ENCODE results near the gene COX4I1.

COX4I1 gene

DNA sequence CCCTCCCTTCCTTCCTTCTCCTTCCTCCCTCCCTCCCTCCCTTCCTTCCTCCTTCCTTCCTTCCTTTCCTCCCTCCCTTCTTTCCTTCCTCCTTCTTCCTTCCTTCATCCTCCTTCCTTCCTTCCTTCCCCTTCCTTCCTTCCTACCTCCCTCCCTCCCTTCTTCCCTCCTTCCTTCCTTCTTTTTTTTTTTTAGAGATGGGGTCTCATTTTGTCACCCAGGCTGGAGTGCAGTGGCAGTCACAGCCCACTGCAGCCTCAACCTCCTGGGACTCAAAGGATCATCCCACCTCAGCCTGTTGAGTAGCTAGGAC lies 44.6 kb downstream of the COX4I1 start:
- no peak for DNase-seq

DNA sequence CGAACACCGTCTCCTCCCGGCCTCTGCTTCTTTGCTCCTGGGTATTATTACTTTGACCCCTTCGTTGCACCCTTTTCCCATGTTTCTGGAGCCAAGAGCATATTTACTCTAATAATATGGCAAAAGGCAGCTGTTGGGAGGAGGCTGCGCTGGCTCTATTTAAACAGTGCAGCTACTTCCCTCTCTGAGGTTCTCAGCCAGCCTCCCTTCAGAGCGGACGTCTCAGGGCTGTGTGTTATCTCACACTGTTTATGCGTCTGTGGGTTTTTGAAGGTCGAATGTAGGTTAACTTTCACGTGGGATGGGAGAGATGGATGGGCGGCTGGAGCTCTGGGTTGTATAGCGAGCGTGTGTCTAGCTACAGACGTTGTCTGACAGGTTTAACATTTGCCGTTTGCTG lies 45.3 kb downstream of the COX4I1 start:
- DNase-seq = no peak

DNA sequence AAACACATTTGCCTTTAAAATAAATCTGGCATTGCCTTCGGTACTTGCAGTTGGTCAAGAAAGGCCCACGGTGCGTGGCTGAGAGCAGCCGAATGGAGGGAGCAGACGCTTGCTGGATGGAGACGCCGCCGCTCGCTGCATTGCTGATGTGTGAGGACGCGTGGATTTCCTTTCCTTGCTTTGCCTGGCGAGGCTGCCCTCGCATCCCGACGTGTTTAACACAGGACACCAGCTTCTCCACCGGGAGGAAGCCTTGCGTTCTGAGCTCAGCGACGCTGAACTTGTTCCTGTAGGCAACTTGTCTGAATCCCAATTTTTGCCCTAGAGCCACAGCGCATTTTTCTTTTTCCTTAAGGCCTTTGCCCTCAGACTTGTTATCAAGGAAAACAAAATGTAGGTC lies 45.8 kb downstream of the COX4I1 start:
- DNase-seq = no peak

DNA sequence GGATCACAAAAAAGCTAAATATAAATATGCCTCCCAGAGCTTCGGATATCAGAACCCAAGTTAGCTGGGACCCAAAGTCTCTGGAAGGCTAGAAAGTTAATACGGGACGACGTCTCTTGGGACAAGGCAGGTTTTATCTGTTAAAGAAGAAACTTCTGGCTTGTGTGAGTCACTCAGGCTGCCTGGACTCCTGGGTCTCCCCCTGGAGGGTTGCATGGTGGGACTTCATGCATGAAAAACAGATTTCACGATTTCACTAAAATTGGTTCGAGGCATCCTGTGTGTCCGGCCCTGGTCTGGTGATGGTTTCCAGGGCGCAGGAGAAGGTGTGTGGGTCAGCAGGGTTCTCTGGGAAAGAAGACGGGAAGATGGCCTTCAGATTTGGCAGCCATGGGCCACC lies 47.0 kb downstream of the COX4I1 start:
- DNase-seq = no peak

DNA sequence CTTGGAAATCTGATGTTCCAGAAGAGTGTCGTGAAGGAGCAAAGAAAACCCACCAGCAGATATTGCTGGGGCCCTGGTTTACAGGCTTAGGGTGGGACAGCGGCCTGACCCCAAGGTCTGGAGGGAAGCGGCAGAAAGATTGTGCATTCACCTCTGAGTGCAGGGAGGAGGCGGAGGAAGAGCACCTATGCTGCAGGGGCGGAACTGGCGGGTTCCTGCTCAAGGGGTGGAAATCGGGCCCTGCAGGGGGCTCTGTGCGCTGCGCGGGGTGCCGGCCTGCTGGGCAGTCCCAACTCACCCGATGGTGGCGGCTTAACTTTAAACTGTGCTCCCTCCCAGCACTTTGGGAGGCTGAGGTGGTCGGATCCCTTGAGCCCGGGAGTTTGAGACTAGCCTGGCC lies 47.5 kb downstream of the COX4I1 start:
- DNase-seq = no peak

DNA sequence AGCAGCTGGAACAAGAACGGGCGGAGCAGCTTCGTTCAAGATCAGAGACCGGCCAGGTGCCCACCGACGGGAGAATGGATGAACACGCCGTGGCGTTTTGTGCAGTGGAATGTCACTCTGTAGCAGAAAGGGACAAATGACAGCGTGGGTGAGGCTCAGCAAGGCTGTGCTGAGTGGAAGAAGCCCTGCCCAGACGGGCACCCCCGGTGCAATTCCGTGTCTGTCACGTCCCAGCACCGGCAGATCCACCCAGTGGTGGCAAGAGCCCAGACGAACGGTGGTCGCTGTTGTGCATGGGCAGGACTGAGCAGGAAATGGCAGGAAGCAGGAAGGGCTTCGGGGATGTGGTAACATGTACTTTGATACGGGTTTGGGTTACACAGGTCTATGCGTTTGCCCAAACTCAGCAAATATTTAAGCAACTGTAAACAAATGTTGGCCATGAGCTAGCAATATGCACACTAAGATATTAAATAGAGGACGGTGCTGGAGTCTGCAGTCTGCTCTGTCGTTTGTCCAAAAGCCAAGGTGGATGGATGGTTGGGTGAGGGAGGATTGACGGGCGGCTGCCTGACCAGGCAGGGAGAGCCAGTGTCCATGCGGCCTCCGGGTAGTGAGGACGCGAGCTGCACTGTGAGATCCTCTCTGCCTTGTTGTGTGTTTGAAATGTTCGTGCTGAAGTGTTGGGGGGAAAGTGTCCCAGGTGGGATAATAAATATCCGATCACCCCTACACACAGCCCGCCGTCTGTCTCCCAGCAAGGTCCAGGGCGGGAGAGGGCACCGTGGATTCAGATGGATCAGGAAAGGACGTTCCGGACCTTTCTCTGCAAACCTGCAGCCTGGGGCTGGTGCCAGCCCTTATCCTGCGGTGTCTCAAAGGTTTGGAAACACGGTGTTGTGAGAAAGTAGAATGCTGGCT lies 48.4 kb downstream of the COX4I1 start:
- DNase-seq = no peak

DNA sequence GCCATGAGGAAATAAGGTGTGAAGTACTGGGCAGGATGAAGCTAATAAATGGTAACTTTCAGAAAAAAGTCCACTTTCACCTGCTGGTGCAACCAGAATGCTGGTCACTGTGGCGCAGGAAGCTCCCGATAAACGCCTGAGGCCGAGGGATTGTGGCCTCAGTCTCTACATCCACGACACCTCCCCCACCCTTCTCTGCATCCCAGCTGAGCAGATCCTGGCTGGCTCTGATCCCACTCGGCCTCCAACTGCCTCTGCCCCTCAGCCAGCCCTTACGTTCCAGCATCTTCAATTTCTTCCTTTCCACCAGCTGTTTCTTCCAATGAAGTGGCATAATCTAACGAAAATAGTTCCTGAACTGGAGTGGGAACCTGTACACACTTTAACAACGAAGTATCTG lies 49.5 kb downstream of the COX4I1 start:
- no peak for DNase-seq

DNA sequence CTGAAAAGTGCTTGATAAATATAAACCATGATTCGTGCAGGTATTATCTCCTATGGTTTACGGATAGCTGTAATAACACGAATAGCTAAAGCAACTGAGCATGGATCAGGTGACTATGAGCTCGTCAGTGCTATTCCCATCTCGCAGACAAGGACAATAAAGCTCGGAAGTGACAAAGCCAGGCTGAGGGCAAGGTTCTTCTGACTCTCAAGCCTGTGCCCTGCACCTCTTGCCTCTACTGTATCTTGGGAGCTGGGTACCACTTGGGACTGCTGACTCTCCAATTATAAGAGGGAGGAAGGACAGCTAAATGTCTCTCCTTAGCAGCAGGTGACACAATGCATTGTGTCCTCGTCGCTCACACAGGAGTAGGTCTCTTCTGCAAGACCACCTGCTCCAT lies 49.9 kb downstream of the COX4I1 start:
- DNase-seq = no peak

DNA sequence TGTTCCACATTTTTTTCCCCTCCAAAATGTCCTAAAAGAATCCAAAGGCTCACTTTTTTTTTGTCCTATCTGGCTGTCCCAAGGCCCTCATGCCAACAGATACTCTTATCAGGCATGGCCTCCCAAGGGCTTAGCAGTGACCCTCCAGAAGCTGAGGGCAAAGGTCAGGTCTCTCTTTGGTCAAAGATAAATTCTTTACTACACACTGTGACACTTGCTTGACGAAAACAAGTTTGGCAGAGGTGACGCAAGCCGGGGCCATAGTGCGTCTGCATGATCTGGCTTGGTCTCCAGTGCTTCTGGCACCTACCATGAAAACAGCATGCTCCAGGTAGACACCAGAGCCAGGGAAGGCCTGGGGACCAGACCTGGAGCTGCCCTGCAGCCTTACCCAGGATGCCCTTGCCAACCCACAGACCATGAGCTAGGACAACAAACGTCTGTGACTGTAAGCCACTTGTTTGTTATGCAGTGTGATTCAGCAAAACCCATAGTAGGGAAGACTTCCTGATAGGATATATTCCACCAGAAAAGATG lies 50.9 kb downstream of the COX4I1 start:
- no peak for DNase-seq

DNA sequence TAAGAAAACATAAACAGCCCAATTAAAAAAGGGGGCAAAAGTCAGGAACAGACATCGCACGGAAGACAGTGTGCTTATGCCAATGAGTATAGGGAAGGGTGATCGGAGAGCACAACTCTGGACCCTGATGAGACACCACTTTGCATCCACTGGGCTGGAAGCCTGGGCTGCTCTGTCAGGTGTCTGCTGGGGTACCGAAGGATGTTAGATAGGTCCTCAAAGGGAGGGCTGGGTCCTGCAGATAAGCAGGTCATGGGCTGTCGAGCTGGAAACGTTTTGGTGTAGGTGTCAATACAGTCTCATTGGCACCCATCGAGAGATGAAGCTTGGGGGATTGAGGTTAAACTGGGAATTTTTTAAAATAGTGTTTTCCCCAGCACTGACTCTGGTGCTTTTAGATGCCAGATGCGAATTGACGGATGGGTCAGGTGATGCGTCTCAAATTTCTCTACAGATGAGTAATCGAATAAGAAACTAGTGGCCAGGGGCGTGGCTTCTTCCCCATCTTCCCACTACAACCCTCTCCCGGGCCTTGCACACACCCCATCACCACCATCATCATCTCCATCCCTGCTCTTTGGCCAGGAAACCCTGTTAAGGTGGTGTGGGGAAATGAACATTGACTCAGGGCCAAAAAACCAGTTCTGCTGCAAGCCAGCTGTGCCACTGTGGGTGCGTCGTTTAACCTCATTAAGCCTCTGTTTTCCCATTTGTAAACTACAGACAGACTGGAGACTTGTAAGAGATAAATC lies 51.7 kb downstream of the COX4I1 start:
- no peak for DNase-seq

DNA sequence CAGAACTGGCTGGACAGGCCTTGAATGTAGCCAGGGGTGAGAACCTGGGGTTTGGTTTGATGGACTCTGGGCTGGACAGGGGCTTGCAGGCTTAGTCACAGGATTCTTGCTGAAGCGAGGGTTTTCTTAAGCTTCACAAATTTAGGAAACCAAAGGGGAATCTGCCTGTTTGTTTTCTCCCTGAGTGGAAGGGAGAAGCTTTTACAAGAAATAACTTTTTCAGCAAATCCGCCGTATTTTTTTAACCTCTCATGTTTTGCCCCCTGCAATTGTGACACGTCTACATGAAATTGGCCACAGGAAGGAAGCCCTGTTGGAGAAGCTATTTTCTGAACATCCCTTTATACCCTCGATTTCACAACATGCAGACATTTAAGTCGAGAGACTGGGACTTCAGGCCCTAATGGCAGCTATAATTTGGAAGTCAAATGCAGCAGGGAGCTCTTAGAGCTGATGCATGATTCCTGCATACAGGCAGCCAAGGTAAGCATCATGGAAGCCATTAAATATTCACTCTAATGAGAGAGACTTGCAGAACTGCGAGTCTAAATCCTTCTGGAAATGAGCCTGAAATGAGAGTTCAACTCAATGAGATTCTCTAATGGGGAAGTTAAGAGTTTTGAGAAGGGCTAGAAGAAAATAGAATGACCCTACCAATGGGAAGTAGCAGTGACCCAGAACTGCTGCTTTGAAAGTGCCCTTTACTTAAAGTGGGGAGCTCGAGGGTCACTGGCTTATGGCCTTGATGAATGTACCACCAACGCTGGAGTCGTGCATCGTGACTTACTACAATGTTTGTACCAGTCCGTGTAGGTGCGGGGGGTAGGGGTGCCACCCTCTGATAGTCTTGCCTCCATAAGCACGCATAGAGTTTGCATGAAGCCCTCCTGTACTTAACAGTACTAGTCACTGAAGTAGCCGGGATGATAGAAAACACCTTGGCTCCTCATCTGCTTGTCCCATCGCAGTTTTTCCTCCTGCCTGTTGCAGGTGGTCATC lies 54.4 kb downstream of the COX4I1 start:
- DNase-seq = no peak

DNA sequence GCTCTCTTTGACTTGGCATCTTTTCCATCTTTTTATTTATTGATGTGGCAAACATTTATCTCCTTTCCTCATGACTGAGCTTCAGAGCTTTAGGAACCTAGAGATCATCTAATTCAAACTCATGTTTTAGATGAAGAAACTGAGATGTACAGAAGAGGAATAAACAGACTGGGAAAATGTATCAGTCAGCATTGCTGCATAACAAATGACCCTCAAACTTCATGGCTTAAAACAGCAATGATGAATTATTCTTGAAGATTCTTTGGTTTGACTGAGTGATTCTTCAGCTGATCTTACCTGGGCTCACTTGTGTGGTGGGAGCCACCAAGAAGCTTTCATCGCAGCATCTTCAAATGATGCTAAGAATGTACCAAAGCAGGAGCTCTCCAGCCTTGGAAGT lies 55.4 kb downstream of the COX4I1 start:
- DNase-seq = no peak

DNA sequence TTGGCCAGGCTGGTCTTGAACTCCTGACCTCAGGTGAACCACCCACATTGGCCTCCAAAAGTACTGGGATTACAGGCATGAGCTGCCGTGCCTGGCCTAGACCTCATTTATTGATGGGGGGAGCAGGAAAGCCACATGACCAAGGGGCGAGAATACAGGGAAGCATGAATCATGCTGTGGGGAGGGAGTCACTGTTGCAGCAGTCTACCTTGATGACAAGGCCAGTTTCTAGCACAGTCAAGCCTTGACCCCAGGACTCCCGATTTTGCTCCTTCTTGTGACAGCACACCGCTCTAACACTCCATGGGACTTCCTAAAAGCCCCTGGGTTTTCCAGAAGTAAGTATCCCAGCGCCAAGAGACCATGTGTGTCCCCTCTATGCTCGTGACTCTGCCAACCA lies 56.6 kb downstream of the COX4I1 start:
- no peak for DNase-seq

DNA sequence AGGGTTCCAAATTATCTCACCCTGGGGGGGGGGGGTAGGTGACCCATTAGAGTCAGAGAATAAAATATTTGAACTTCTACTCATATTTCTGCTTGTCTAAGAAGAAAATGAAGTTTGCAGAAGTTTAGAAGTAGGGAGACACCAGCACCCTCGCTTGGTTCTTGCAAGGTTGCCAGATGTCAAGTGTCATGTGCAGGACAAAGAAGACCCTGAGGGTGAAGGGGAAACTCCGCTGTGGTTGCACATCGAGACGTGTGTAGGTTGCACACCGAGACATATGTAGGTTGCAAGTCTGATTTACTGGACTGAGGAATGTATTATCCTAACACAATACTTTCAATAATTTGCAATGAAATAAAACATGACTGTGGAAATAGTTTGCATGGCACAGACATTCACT lies 57.1 kb downstream of the COX4I1 start:
- no peak for DNase-seq

Data from SHP77 treated with DMSO at 0.1 percent for 48 hours (cell line).